GM12878 (cell line): Measurements from ENCODE around the gene OIT3. TPM values are rescaled to one million over a fixed set of nuclear protein-coding genes. Genes with fewer than 3 reads are reported as not detected.

Experiments
- ATAC-seq: fragments of 200-7000 bp; cut with Tn5 transposase; 3 replicates; pipeline ENCODE4 v1.9.1; 2020; ENCODE audit warnings: mild to moderate bottlenecking, moderate library complexity
- BruUV-seq: library from RNA; stranded (reverse); fragments of 400-500 nt; replicated peaks from 2 replicates; lab custom pipeline; 2021; lab: Mats Ljungman, UMichigan
- CTCF ChIA-PET: fragments of 300-600 bp; sonication (Branson Sonifier 250); formaldehyde crosslinking; extraction: SDS; loops from one replicate; lab custom pipeline; 2021; ENCODE audit warnings: inconsistent platforms; lab: Yijun Ruan, JAX
- POLR2A ChIA-PET: fragments of 350-600 bp; formaldehyde crosslinking; extraction: SDS; loops from one replicate; lab custom pipeline; 2021; ENCODE audit warnings: inconsistent platforms; lab: Charles Lee
- RAD21 ChIA-PET: fragments of 300-600 bp; sonication (Branson Sonifier 250); formaldehyde crosslinking; loops from one replicate; lab custom pipeline; 2023; ENCODE audit warnings: antibody characterized with exemption; ENCODE audit not compliant: unreplicated experiment; lab: Charles Lee
- SMC1A ChIA-PET: fragments of 300-600 bp; sonication (Branson Sonifier 250); formaldehyde crosslinking; loops from one replicate; lab custom pipeline; 2023; ENCODE audit not compliant: unreplicated experiment, uncharacterized antibody; lab: Charles Lee
- DNase-seq: peaks from one replicate; pipeline ENCODE4 v3.0.0-alpha.2; 2011; ENCODE audit warnings: low read depth, low spot score
- FAIRE-seq: peaks from 3 replicates; lab custom pipeline; 2011; peaks lifted over from hg19 to GRCh38; lab: Jason Lieb, UNC
- H2AFZ ChIP-seq: 2 replicates; pipeline ENCODE4 v1.6.0; 2011; ENCODE audit warnings: low read depth, low read length, control low read depth; ENCODE audit not compliant: control insufficient read depth
- H3K27ac ChIP-seq: 2 replicates; pipeline ENCODE4 v1.5.1; 2011; ENCODE audit warnings: control low read depth; ENCODE audit not compliant: control insufficient read depth, insufficient read depth
- H3K27me3 ChIP-seq, 2 experiments: replicated peaks in 1 of 2; 2 replicates each; pipeline versions ENCODE4 v1.6.0 to v1.6.1; 2011; ENCODE audit warnings: low read length in 1 of 2; ENCODE audit not compliant: control insufficient read depth in 2 of 2, insufficient read depth in 2 of 2
- H3K36me3 ChIP-seq, 2 experiments: 2 replicates each; pipeline ENCODE4 v1.5.1; 2011; ENCODE audit warnings: low read length in 1 of 2; ENCODE audit not compliant: control insufficient read depth in 2 of 2, insufficient read depth in 2 of 2
- H3K4me1 ChIP-seq: 2 replicates; pipeline ENCODE4 v1.6.1; 2011; ENCODE audit warnings: mild to moderate bottlenecking, low read length, moderate library complexity, mixed read lengths; ENCODE audit not compliant: control insufficient read depth, insufficient read depth
- H3K4me2 ChIP-seq: 2 replicates; pipeline ENCODE4 v1.6.0; 2011; ENCODE audit warnings: control low read depth; ENCODE audit not compliant: control insufficient read depth, insufficient read depth
- H3K4me3 ChIP-seq: fragments of 200-600 bp; sonication (generic); 2 replicates; pipeline ENCODE4 v1.5.1; 2016
- H3K79me2 ChIP-seq: 2 replicates; pipeline ENCODE4 v1.6.0; 2011; ENCODE audit warnings: low read length; ENCODE audit not compliant: control insufficient read depth, insufficient read depth
- H3K9ac ChIP-seq: 2 replicates; pipeline ENCODE4 v1.8.0; 2011; ENCODE audit warnings: low read length, control low read depth, mixed read lengths; ENCODE audit not compliant: control insufficient read depth, insufficient read depth
- H3K9me3 ChIP-seq: replicated peaks from 3 replicates; pipeline ENCODE4 v1.5.1; 2011; ENCODE audit warnings: mild to moderate bottlenecking, low read length; ENCODE audit not compliant: control insufficient read depth, insufficient read depth
- H4K20me1 ChIP-seq: 2 replicates; pipeline ENCODE4 v1.6.0; 2011; ENCODE audit not compliant: control insufficient read depth, insufficient read depth
- HDAC6 ChIP-seq: fragments of 200-600 bp; sonication (generic); IDR thresholded peaks from one replicate; pipeline ENCODE4 v1.8.0; 2017; ENCODE audit warnings: antibody characterized with exemption; ENCODE audit not compliant: unreplicated experiment
- JUNB ChIP-seq: IDR thresholded peaks from 2 replicates; pipeline ENCODE4 v1.6.1; 2016; ENCODE audit warnings: antibody characterized with exemption, mild to moderate bottlenecking
- POLR2AphosphoS2 ChIP-seq: IDR thresholded peaks from 2 replicates; pipeline ENCODE4 v1.6.1; 2011; ENCODE audit warnings: low read depth, mild to moderate bottlenecking, low read length, improper control_type of control experiment, moderate library complexity
- RCOR1 ChIP-seq: conservative IDR thresholded peaks from 2 replicates; pipeline ENCODE4 v1.6.1; 2012; ENCODE audit warnings: low read depth, low read length, improper control_type of control experiment
- SIX5 ChIP-seq: IDR thresholded peaks from 2 replicates; pipeline ENCODE4 v1.6.1; 2011; ENCODE audit warnings: mild to moderate bottlenecking, low read depth, low read length, moderate library complexity; ENCODE audit not compliant: severe bottlenecking
- YY1 ChIP-seq: IDR thresholded peaks from 2 replicates; pipeline ENCODE4 v1.6.1; 2011; ENCODE audit warnings: low read depth, mild to moderate bottlenecking, low read length
- WGBS: methylation state at CpG from one replicate; pipeline ENCODE4 v1.1.6; 2016; ENCODE audit warnings: low lambda C conversion rate; ENCODE audit not compliant: insufficient replicate concordance, insufficient coverage; ENCODE audit errors: missing lambda C conversion rate; 5-methylcytosine and 5-hydroxymethylcytosine counted together
- in situ Hi-C: fragments of 300-500 bp; cut with MboI; formaldehyde crosslinking; loops from 9 replicates; pipeline ENCODE4 v1.14.3; 2018; ENCODE audit warnings: mixed read lengths
- intact Hi-C: fragments of 100-400 bp; cut with micrococcal nuclease; formaldehyde crosslinking; loops from one replicate; pipeline ENCODE4 v1.14.2; 2022; ENCODE audit not compliant: unreplicated experiment
- polyA plus RNA-seq, 11 experiments: library from polyadenylated mRNA; depleted of rRNA in 4 of 11; unstranded in 6 of 11; stranded (reverse) in 5 of 11; fragments of >200 nt; fragmentation: Nextera tagmentation in 4 of 11; fragmentation: Illumina TruSeq in 1 of 11; extraction: Ambion mirVana in 4 of 11; extraction: Trizol in 1 of 11; gene quantifications; 1 replicate in 1 of 11; 2 replicates in 10 of 11; pipeline versions ENCODE4 v1.2.1 to v1.2.3, GENCODE V29; 2011 to 2016; ENCODE audit warnings: inconsistent platforms in 2 of 11, missing spikeins in 2 of 11, low read depth in 1 of 11
- total RNA-seq, 4 experiments: library from RNA; depleted of rRNA in 3 of 4; stranded (reverse); fragments of >200 nt in 3 of 4; fragmentation: Illumina TruSeq in 1 of 4; extraction: Trizol in 1 of 4; gene quantifications; 2 replicates each; pipeline versions ENCODE4 v1.2.1 to v1.2.3, GENCODE V29; 2013 to 2021

Gene OIT3
- total and polyA plus RNA-seq, 10 of the 15 experiments (the other 5 are each of a cell fraction or from before 2014, with no cell fraction given), result not detected

DNA sequence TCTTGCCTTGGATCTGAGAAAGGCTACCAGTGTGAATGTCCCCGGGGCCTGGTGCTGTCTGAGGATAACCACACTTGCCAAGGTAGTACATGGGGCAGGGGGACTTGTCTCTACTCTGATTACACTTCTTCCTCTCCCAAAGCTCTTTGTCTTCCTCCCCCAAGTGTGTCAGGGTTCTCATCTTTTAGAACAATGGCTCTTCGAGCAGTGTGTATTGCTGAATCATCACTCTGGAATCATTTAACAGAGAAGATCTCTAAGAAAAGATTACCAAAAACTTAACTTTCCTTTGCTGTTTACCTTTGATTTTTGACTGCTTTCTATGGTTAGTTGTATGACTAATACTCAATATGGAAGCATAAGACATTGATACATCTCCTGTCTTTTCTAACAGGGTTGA lies 18.2 kb downstream of the OIT3 start:
- no TSS peak for BruUV-seq
- intact Hi-C loops, result no loop called here

DNA sequence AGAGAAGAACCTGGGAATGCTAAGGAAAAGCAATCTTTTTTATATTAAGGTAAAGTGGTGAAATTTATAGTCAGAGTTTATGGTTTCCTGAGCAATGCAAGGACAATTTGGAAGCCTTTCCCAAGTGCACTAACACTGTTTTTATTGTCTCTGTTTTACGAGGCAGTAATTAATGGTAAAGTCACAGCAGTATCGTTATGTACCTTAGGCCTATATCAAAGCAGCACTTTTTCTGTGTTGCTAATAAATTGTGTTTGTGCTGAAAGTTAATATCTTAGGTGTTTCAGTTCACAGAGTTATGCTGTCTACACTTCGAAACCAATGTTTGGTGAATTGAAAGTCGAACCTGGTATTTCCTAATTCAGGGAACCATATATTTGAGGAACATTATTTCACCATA lies 19.2 kb downstream of the OIT3 start:
- TF ChIP-seq RCOR1 (no peak), JUNB (no peak), HDAC6 (no peak), YY1 (no peak), POLR2AphosphoS2 (no peak)
- TF ChIP-seq, all 136 proteins: peak for 0
- no peak overlapping the region for H3K27ac ChIP-seq
- H3K4me2 ChIP-seq, result no peak overlapping the region
- H4K20me1 ChIP-seq, result no peaks in the 10 kb centered on the region
- CTCF ChIA-PET, result interaction anchor here (1.0 kb wide), 2 partner anchors 10 to 14 kb away, joined by 3 read pairs; no protein-coding TSS in a partner anchor
- H3K79me2 ChIP-seq, result no peaks in the 10 kb centered on the region
- no peak for ATAC-seq
- H3K9me3 ChIP-seq, result no peaks in the 10 kb centered on the region
- in situ Hi-C loops (no loop called here), intact Hi-C loops (no loop called here)
- no peak for DNase-seq
- POLR2A ChIA-PET, result no interaction called here
- H3K9ac ChIP-seq, result no peak overlapping the region
- BruUV-seq, result no TSS peak
- H2AFZ ChIP-seq, result no peak overlapping the region
- no peaks in the 10 kb centered on the region for H3K27me3 ChIP-seq
- SMC1A ChIA-PET, result no interaction called here
- H3K4me3 ChIP-seq, result no peak overlapping the region
- RAD21 ChIA-PET, result no interaction called here
- 56% methylated on average over 4 of the region's 4 CpGs for WGBS
- H3K36me3 ChIP-seq, result no peaks in the 10 kb centered on the region
- H3K4me1 ChIP-seq, result no peaks in the 10 kb centered on the region
- no peak for FAIRE-seq

More for the DNA sequence above, 18.2 kb downstream of the OIT3 start:
- no peak overlapping the region for H2AFZ ChIP-seq
- H4K20me1 ChIP-seq, result no peaks in the 10 kb centered on the region
- TF ChIP-seq SIX5, result no peak
- H3K27me3 ChIP-seq, result no peaks in the 10 kb centered on the region
- ChIA-PET CTCF (no interaction called here), SMC1A (no interaction called here), POLR2A (no interaction called here), RAD21 (no interaction called here)
- FAIRE-seq (no peak), DNase-seq (no peak), ATAC-seq (no peak)
- no peak overlapping the region for H3K4me2 ChIP-seq
- no peaks in the 10 kb centered on the region for H3K36me3 ChIP-seq
- no peaks in the 10 kb centered on the region for H3K9me3 ChIP-seq
- H3K79me2 ChIP-seq, result no peaks in the 10 kb centered on the region
- no peak overlapping the region for H3K9ac ChIP-seq
- no peak overlapping the region for H3K27ac ChIP-seq
- H3K4me3 ChIP-seq, result no peak overlapping the region
- 58% methylated on average over 2 of the region's 2 CpGs for WGBS
- in situ Hi-C loops, result no loop called here
- no peaks in the 10 kb centered on the region for H3K4me1 ChIP-seq
